ENCODE results near the gene C1orf159. TPM values are rescaled to one million over a fixed set of nuclear protein-coding genes. Genes with fewer than 3 reads are reported as not detected.
"Not testable (repeated sequence)": the region's sequence is repeated elsewhere in the genome, so short reads cannot be mapped to it uniquely, and the experiment has no call there.

C1orf159 gene
- total RNA-seq, 1 donor from 2014 or later, result 20.2 TPM

- DNase-seq (ENCODE audit: low read depth), result no peak
- H3K4me3 ChIP-seq (ENCODE audit: low read depth, low read length), result no peak overlapping the region
- TF ChIP-seq CTCF (conservative IDR thresholded peaks at IDR 0.05; ENCODE audit: low read depth, low read length), result no peak
Measured at GRCh38 chr1:1066403-1067283, 49.2 kb downstream of the C1orf159 start.

- not testable (repeated sequence) for DNase-seq (ENCODE audit: low read depth)
Measured at GRCh38 chr1:1065940-1066304, 50.0 kb downstream of the C1orf159 start.

GRCh38 chr1:1065265-1065939, 50.5 kb downstream of the C1orf159 start:
- no peak for TF ChIP-seq CTCF (conservative IDR thresholded peaks at IDR 0.05; ENCODE audit: low read depth, low read length)
- no peak for DNase-seq (ENCODE audit: low read depth)
- no peak overlapping the region for H3K4me3 ChIP-seq (ENCODE audit: low read depth, low read length)

More at GRCh38 chr1:1065940-1066304, 50.0 kb downstream of the C1orf159 start:
- not testable (repeated sequence) for H3K4me3 ChIP-seq (ENCODE audit: low read depth, low read length)

DNA sequence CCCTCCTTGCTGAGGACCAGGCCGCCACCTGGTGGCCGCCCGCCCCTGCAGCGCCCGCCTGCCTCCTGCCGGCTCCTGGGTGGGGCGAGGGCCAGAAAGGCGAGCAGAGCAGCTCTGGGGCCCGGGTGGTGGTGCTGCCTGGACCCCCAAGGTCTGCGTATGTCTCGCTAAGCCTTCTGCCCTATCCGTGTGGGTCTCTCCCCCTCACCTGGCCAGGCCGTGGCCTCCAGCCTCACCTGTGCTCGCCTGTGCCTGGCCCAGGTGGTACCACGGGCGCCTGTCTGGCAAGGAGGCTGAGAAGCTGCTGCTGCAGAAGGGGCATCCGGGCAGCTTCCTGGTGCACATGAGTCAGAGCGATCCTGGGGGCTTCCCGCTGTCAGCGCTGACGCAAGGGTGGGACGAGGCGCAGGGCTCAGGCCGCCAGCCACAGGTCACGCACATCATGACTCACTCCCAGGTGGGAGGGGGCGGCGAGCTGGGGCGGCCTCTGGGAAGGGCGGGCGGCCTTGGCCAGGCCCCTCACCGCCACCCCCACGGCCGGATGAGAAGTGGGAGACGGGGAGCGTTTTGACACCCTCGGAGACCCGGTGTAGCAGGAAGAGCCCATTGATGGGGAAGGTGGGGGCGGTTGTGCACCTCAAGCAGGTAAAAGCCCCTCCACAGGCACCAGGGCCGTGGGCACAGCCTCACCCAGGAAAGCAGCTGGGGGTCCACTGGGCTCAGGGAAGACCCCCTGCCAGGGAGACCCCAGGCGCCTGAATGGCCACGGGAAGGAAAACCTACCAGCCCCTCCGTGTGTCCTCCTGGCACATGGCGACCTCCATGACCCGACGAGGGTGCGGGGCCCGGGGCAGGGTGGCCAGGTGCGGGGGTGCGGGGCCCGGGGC, 51.7 kb downstream of the C1orf159 start:
- DNase-seq (ENCODE audit: low read depth), result peak; percentile 39
- peak; percentile 64 for TF ChIP-seq CTCF (conservative IDR thresholded peaks at IDR 0.05; ENCODE audit: low read depth, low read length)
- H3K4me3 ChIP-seq (ENCODE audit: low read depth, low read length), result peak overlapping the region; percentile 40

- peak overlapping the region; percentile 40 for H3K4me3 ChIP-seq (ENCODE audit: low read depth, low read length)
- no peak for TF ChIP-seq CTCF (conservative IDR thresholded peaks at IDR 0.05; ENCODE audit: low read depth, low read length)
- no peak for DNase-seq (ENCODE audit: low read depth)
Measured at GRCh38 chr1:1063261-1063944, 52.5 kb downstream of the C1orf159 start.

DNA sequence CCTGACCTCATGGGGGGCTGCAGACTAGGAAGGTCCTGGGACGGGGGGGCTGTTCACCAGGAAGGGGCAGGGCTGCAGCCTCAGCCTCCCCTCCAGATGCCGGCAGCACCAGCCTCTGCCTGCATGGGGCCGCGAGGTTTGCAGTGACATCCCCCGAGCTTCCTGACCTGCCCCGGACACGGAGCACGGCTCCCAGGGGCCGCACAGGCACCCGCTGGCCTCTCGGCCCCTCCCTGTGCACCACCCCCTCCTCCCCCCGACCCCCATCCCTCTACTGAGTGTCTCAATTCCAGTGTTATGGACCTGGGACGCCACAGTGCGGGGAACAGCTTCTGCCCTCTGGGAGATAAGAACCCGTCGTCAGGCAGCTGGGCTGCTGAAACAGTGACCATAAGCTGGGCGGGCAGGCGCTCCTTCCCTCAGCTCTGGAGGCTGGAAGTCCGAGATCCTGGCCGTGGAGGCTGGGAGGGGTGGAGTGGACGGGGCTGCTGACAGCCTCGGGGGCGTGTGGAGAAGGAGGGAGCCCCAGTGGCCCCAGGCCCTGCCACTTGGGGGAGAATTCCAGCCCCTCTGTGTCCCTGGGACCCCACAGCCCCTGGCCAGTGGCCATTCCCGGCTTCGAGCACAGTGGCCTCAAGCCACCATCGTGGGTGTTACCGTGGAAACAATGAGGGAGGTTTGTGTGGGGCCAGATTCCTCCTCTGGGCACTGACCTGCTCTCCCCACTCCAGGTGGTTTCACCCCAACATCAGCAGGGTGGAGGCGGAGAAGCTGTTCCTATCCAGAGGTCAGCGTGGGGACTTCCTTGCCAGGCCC, 53.3 kb downstream of the C1orf159 start:
- no peak for DNase-seq (ENCODE audit: low read depth)
- no peak for TF ChIP-seq CTCF (conservative IDR thresholded peaks at IDR 0.05; ENCODE audit: low read depth, low read length)
- peak overlapping the region; percentile 11 for H3K4me3 ChIP-seq (ENCODE audit: low read depth, low read length)
